HCT116 (cell line): ENCODE results near the gene BABAM2. TPM values are rescaled to one million over a fixed set of nuclear protein-coding genes. Genes with fewer than 3 reads are reported as not detected.

Experiments used
- ATAC-seq: fragments of 200-7000 bp; cut with Tn5 transposase; 2 replicates; pipeline ENCODE4 v1.9.1; 2020; ENCODE audit warnings: mild to moderate bottlenecking, moderate library complexity
- BruUV-seq: library from RNA; stranded (reverse); fragments of 400-500 nt; replicated peaks from 2 replicates; lab custom pipeline; 2021; lab: Mats Ljungman, UMichigan
- CTCF ChIA-PET: fragments of 300-600 bp; sonication (Branson Sonifier 250); formaldehyde crosslinking; loops from one replicate; lab custom pipeline; 2021; ENCODE audit warnings: antibody characterized with exemption; lab: Charles Lee
- POLR2A ChIA-PET: fragments of 300-600, 350-600 bp; sonication (Branson Sonifier 250); formaldehyde crosslinking; loops from one replicate; lab custom pipeline; 2021; ENCODE audit warnings: antibody characterized with exemption; lab: Charles Lee
- RAD21 ChIA-PET, 2 experiments: fragments of 300-600 bp; sonication (Branson Sonifier 250); formaldehyde crosslinking; loops; one replicate each; lab custom pipeline; 2023; ENCODE audit warnings: low total read pairs in 2 of 2; ENCODE audit not compliant: uncharacterized antibody in 2 of 2, unreplicated experiment in 2 of 2, low non-redundant PET in 1 of 2; lab: Charles Lee
- DNase-seq: peaks from one replicate; pipeline ENCODE4 v3.0.0-alpha.2; 2010; ENCODE audit warnings: low read depth, low spot score
- H2AFZ ChIP-seq: fragments of 200-600 bp; shearing (Covaris generic), sonication (generic); 2 replicates; pipeline ENCODE4 v1.6.1; 2017; ENCODE audit warnings: low read depth, mixed run types, mixed read lengths, antibody characterized with exemption, low read length; ENCODE audit not compliant: poor library complexity, severe bottlenecking
- H3K27ac ChIP-seq: 2 replicates; pipeline ENCODE4 v1.5.1; 2012; ENCODE audit warnings: low read depth, low read length
- H3K27me3 ChIP-seq: fragments of 200-600 bp; sonication (generic); 2 replicates; pipeline ENCODE4 v1.6.1; 2016; ENCODE audit warnings: mixed run types, low read length, mixed read lengths; ENCODE audit not compliant: insufficient read depth
- H3K36me3 ChIP-seq, 2 experiments: fragments of 200-500 bp in 1 of 2; fragments of 200-600 bp in 1 of 2; sonication (Bioruptor generic) in 1 of 2; sonication (generic) in 1 of 2; 2 replicates each; pipeline versions ENCODE4 v1.5.1 to v1.6.1; 2014 to 2016; ENCODE audit warnings: low read length in 2 of 2, inconsistent platforms in 1 of 2, mixed read lengths in 1 of 2, mixed run types in 1 of 2; ENCODE audit not compliant: insufficient read depth in 2 of 2, control insufficient read depth in 1 of 2
- H3K4me1 ChIP-seq, 2 experiments: fragments of 200-600 bp in 1 of 2; sonication (generic) in 1 of 2; 2 replicates each; pipeline versions ENCODE4 v1.5.1 to v1.6.1; 2012 to 2017; ENCODE audit warnings: low read length in 2 of 2, inconsistent platforms in 1 of 2, mild to moderate bottlenecking in 1 of 2, mixed read lengths in 1 of 2, mixed run types in 1 of 2, moderate library complexity in 1 of 2; ENCODE audit not compliant: insufficient read depth in 2 of 2, control insufficient read depth in 1 of 2
- H3K4me2 ChIP-seq: fragments of 200-600 bp; sonication (generic); 2 replicates; pipeline ENCODE4 v1.6.1; 2017; ENCODE audit warnings: mixed run types, low read length, mixed read lengths
- H3K4me3 ChIP-seq, 2 experiments: fragments of 200-600 bp in 1 of 2; sonication (generic) in 1 of 2; replicated peaks in 1 of 2; 2 replicates each; pipeline ENCODE4 v1.5.1; 2011 to 2016; ENCODE audit warnings: low read length in 2 of 2, control low read depth in 1 of 2, low read depth in 1 of 2, mild to moderate bottlenecking in 1 of 2, mixed read lengths in 1 of 2, mixed run types in 1 of 2
- H3K79me2 ChIP-seq: fragments of 200-600 bp; sonication (generic); 2 replicates; pipeline ENCODE4 v1.6.1; 2017; ENCODE audit warnings: mild to moderate bottlenecking, mixed run types, low read length, moderate library complexity, mixed read lengths; ENCODE audit not compliant: insufficient read depth
- H3K9ac ChIP-seq: fragments of 200-600 bp; sonication (generic); 2 replicates; pipeline ENCODE4 v1.6.1; 2016; ENCODE audit warnings: low read length, mixed read lengths
- H3K9me2 ChIP-seq: fragments of 200-600 bp; sonication (generic), shearing (Covaris generic); 2 replicates; pipeline ENCODE4 v1.6.1; 2017; ENCODE audit warnings: mixed run types, mild to moderate bottlenecking, moderate library complexity; ENCODE audit not compliant: insufficient read depth
- H3K9me3 ChIP-seq, 2 experiments: fragments of 200-500 bp in 1 of 2; fragments of 200-600 bp in 1 of 2; sonication (Bioruptor generic) in 1 of 2; sonication (generic) in 1 of 2; 2 replicates each; pipeline ENCODE4 v1.6.1; 2014 to 2017; ENCODE audit warnings: low read length in 2 of 2, mixed read lengths in 2 of 2, inconsistent platforms in 1 of 2, low read depth in 1 of 2, mild to moderate bottlenecking in 1 of 2, mixed run types in 1 of 2, moderate library complexity in 1 of 2; ENCODE audit not compliant: control insufficient read depth in 1 of 2, insufficient read depth in 1 of 2
- H4K20me1 ChIP-seq: fragments of 200-600 bp; sonication (generic), shearing (Covaris generic); 2 replicates; pipeline ENCODE4 v1.6.1; 2017; ENCODE audit warnings: mixed run types, mild to moderate bottlenecking, moderate library complexity; ENCODE audit not compliant: insufficient read depth
- CBX3 ChIP-seq: IDR thresholded peaks from 2 replicates; pipeline ENCODE4 v1.6.1; 2012; ENCODE audit warnings: low read depth
- EZH2 ChIP-seq: fragments of 200-600 bp; sonication (generic); IDR thresholded peaks from 2 replicates; pipeline ENCODE4 v1.6.1; 2017; ENCODE audit warnings: antibody characterized with exemption, mixed run types
- EZH2phosphoT487 ChIP-seq: fragments of 200-600 bp; IDR thresholded peaks from 2 replicates; pipeline ENCODE4 v1.6.1; 2018; ENCODE audit warnings: antibody characterized with exemption, borderline replicate concordance
- FOSL1 ChIP-seq: IDR thresholded peaks from 2 replicates; pipeline ENCODE4 v1.6.1; 2012; ENCODE audit warnings: low read depth
- JUND ChIP-seq: IDR thresholded peaks from 2 replicates; pipeline ENCODE4 v1.6.1; 2012
- POLR2A ChIP-seq: IDR thresholded peaks from 2 replicates; pipeline ENCODE4 v1.7.0; 2011; ENCODE audit warnings: borderline replicate concordance; ENCODE audit not compliant: insufficient read depth, insufficient read length; ENCODE audit errors: extremely low read depth
- POLR2AphosphoS5 ChIP-seq: IDR thresholded peaks from 2 replicates; pipeline ENCODE4 v1.6.1; 2011; ENCODE audit warnings: mild to moderate bottlenecking, low read depth, low read length, moderate library complexity
- RAD21 ChIP-seq: IDR thresholded peaks from 2 replicates; pipeline ENCODE4 v1.6.1; 2012; ENCODE audit warnings: low read depth, mild to moderate bottlenecking
- REST ChIP-seq: IDR thresholded peaks from 2 replicates; pipeline ENCODE4 v1.6.1; 2012; ENCODE audit warnings: low read depth
- SIN3A ChIP-seq: IDR thresholded peaks from 2 replicates; pipeline ENCODE4 v1.6.1; 2012; ENCODE audit warnings: low read depth
- SP1 ChIP-seq: IDR thresholded peaks from 2 replicates; pipeline ENCODE4 v1.6.1; 2012; ENCODE audit warnings: low read depth
- SRF ChIP-seq: IDR thresholded peaks from 2 replicates; pipeline ENCODE4 v1.6.1; 2012; ENCODE audit warnings: low read depth
- TCF7L2 ChIP-seq: IDR thresholded peaks from 2 replicates; pipeline ENCODE4 v1.7.0; 2011; ENCODE audit warnings: borderline replicate concordance, inconsistent platforms; ENCODE audit not compliant: insufficient read depth, insufficient read length; ENCODE audit errors: extremely low read depth
- YY1 ChIP-seq: IDR thresholded peaks from 2 replicates; pipeline ENCODE4 v1.6.1; 2011; ENCODE audit warnings: low read length, low read depth, moderate library complexity, mild to moderate bottlenecking; ENCODE audit not compliant: insufficient replicate concordance; ENCODE audit errors: extremely low read depth
- ZFX ChIP-seq: fragments of 450-650 bp; IDR thresholded peaks from 2 replicates; pipeline ENCODE4 v1.6.1; 2017
- intact Hi-C: fragments of 100-400 bp; cut with micrococcal nuclease; formaldehyde crosslinking; loops from 2 replicates; pipeline ENCODE4 v1.10.0; 2022
- total RNA-seq: library from RNA; stranded (reverse); gene quantifications from one replicate; pipeline ENCODE4 v1.2.1, GENCODE V29; 2021; ENCODE audit not compliant: unreplicated experiment
- TF ChIP-seq, protein P1 (sequence below), 3 experiments: fragments of 200-600 bp in 1 of 3; sonication (generic) in 1 of 3; IDR thresholded peaks in 2 of 3; conservative IDR thresholded peaks in 1 of 3; 2 replicates each; pipeline ENCODE4 v1.5.1; 2012 to 2017; ENCODE audit warnings: low read depth in 2 of 3, low read length in 2 of 3, antibody characterized with exemption in 1 of 3, borderline replicate concordance in 1 of 3, control low read depth in 1 of 3, mild to moderate bottlenecking in 1 of 3, mixed read lengths in 1 of 3, mixed run types in 1 of 3, moderate library complexity in 1 of 3; ENCODE audit not compliant: insufficient read depth in 1 of 3
- TF ChIP-seq, protein P2 (sequence below): IDR thresholded peaks from 2 replicates; pipeline ENCODE4 v1.6.1; 2012

BABAM2 gene
- total RNA-seq, 1 experiment from 2014 or later: 23.8 TPM

GRCh38 chr2:28150994-28151393, 260.5 kb downstream of the BABAM2 start:
- no peaks in the 10 kb centered on the region for H3K27me3 ChIP-seq
- TF ChIP-seq, protein P1, sequence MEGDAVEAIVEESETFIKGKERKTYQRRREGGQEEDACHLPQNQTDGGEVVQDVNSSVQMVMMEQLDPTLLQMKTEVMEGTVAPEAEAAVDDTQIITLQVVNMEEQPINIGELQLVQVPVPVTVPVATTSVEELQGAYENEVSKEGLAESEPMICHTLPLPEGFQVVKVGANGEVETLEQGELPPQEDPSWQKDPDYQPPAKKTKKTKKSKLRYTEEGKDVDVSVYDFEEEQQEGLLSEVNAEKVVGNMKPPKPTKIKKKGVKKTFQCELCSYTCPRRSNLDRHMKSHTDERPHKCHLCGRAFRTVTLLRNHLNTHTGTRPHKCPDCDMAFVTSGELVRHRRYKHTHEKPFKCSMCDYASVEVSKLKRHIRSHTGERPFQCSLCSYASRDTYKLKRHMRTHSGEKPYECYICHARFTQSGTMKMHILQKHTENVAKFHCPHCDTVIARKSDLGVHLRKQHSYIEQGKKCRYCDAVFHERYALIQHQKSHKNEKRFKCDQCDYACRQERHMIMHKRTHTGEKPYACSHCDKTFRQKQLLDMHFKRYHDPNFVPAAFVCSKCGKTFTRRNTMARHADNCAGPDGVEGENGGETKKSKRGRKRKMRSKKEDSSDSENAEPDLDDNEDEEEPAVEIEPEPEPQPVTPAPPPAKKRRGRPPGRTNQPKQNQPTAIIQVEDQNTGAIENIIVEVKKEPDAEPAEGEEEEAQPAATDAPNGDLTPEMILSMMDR (IDR thresholded peaks at IDR 0.05 in 2 of 3, conservative IDR thresholded peaks at IDR 0.05 in 1 of 3; ENCODE audit: borderline replicate concordance in 1 of 3, insufficient read depth in 1 of 3, low read depth in 2 of 3, low read length in 2 of 3): no peak
- TF ChIP-seq JUND (no peak), EZH2phosphoT487 (no peak), SIN3A (no peak), RAD21 (no peak), SRF (no peak), CBX3 (no peak), POLR2A (no peak), FOSL1 (no peak), SP1 (no peak), EZH2 (no peak), POLR2AphosphoS5 (no peak), REST (no peak), YY1 (no peak), TCF7L2 (no peak), ZFX (no peak)
- TF ChIP-seq, protein P2, sequence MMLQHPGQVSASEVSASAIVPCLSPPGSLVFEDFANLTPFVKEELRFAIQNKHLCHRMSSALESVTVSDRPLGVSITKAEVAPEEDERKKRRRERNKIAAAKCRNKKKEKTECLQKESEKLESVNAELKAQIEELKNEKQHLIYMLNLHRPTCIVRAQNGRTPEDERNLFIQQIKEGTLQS: no peak
- ChIA-PET RAD21 (no interaction called here), CTCF (no interaction called here), POLR2A (no interaction called here)
- no peak overlapping the region for H2AFZ ChIP-seq
- no peaks in the 10 kb centered on the region for H3K9me2 ChIP-seq
- no TSS peak for BruUV-seq
- intact Hi-C loops: no loop called here
- no peak overlapping the region for H3K27ac ChIP-seq
- no peaks in the 10 kb centered on the region for H3K4me1 ChIP-seq
- no peak overlapping the region for H3K4me2 ChIP-seq
- H4K20me1 ChIP-seq: no peaks in the 10 kb centered on the region
- DNase-seq (no peak), ATAC-seq (no peak)
- H3K36me3 ChIP-seq: no peaks in the 10 kb centered on the region
- no peak overlapping the region for H3K9ac ChIP-seq
- H3K9me3 ChIP-seq: peaks cover 3 to 4% of the 10 kb centered on the region in 2 experiments; a peak in 3 of 4 replicates
- H3K4me3 ChIP-seq: no peak overlapping the region
- H3K79me2 ChIP-seq: no peaks in the 10 kb centered on the region
